Measurements from ENCODE around the gene CDH4. TPM values are rescaled to one million over a fixed set of nuclear protein-coding genes. Genes with fewer than 3 reads are reported as not detected.

Gene CDH4
- polyA plus RNA-seq, 1 donor = 1.7 TPM

DNA sequence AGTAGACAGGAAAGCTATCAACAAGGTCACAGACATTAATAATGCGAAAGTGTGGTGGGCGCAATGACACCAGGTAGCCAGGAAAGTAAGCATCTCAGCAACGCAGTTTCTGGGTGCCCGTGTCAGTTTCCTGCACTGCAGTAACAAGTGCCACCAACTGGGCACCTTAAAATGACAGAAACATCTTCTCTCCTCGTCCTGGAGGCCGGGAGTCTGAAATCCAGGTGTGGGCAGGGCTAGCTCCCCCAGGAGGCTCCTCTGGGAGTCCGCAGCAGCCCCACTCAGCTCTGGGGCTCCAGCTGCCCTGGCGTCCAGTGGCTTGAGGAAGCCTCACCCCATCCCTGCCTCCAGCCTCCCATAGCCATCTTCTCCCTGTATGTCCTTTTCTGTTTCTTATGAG, 426.4 kb downstream of the CDH4 start:
- WGBS (ENCODE audit: insufficient coverage, low lambda C conversion rate) = no CpG with 5 or more reads among the region's 8 CpGs
- no peaks in the 10 kb centered on the region for H3K4me1 ChIP-seq (ENCODE audit: control insufficient read depth, insufficient read depth, low read length)
- no peaks in the 10 kb centered on the region for H3K9me3 ChIP-seq (ENCODE audit: control insufficient read depth, low read depth, low read length)
- no peaks in the 10 kb centered on the region for H3K27me3 ChIP-seq (ENCODE audit: control insufficient read depth, insufficient read depth, low read length)
- H3K27ac ChIP-seq (ENCODE audit: low read length) = no peak overlapping the region
- H3K4me3 ChIP-seq (ENCODE audit: low read length) = no peak overlapping the region
- DNase-seq = no peak
- no peaks in the 10 kb centered on the region for H3K36me3 ChIP-seq (ENCODE audit: control insufficient read depth, insufficient read depth, low read length)

GRCh38 chr20:61679473-61679872, 427.4 kb downstream of the CDH4 start:
- Histone ChIP-seq H3K27ac (ENCODE audit: low read length) (no peak overlapping the region), H3K9me3 (ENCODE audit: control insufficient read depth, low read depth, low read length) (no peaks in the 10 kb centered on the region), H3K27me3 (ENCODE audit: control insufficient read depth, insufficient read depth, low read length) (peaks cover 3% of the 10 kb centered on the region), H3K36me3 (ENCODE audit: control insufficient read depth, insufficient read depth, low read length) (no peaks in the 10 kb centered on the region), H3K4me3 (ENCODE audit: low read length) (no peak overlapping the region), H3K4me1 (ENCODE audit: control insufficient read depth, insufficient read depth, low read length) (no peaks in the 10 kb centered on the region)
- DNase-seq = no peak
- no CpG with 5 or more reads among the region's 10 CpGs for WGBS (ENCODE audit: insufficient coverage, low lambda C conversion rate)

- no peaks in the 10 kb centered on the region for H3K9me3 ChIP-seq (ENCODE audit: control insufficient read depth, low read depth, low read length)
- peaks cover 3% of the 10 kb centered on the region for H3K27me3 ChIP-seq (ENCODE audit: control insufficient read depth, insufficient read depth, low read length)
- H3K4me1 ChIP-seq (ENCODE audit: control insufficient read depth, insufficient read depth, low read length) = no peaks in the 10 kb centered on the region
- DNase-seq = no peak
- no peaks in the 10 kb centered on the region for H3K36me3 ChIP-seq (ENCODE audit: control insufficient read depth, insufficient read depth, low read length)
- H3K4me3 ChIP-seq (ENCODE audit: low read length) = no peak overlapping the region
- no CpG with 5 or more reads among the region's 7 CpGs for WGBS (ENCODE audit: insufficient coverage, low lambda C conversion rate)
- H3K27ac ChIP-seq (ENCODE audit: low read length) = no peak overlapping the region
Measured at GRCh38 chr20:61680096-61680495, 428.0 kb downstream of the CDH4 start.

DNA sequence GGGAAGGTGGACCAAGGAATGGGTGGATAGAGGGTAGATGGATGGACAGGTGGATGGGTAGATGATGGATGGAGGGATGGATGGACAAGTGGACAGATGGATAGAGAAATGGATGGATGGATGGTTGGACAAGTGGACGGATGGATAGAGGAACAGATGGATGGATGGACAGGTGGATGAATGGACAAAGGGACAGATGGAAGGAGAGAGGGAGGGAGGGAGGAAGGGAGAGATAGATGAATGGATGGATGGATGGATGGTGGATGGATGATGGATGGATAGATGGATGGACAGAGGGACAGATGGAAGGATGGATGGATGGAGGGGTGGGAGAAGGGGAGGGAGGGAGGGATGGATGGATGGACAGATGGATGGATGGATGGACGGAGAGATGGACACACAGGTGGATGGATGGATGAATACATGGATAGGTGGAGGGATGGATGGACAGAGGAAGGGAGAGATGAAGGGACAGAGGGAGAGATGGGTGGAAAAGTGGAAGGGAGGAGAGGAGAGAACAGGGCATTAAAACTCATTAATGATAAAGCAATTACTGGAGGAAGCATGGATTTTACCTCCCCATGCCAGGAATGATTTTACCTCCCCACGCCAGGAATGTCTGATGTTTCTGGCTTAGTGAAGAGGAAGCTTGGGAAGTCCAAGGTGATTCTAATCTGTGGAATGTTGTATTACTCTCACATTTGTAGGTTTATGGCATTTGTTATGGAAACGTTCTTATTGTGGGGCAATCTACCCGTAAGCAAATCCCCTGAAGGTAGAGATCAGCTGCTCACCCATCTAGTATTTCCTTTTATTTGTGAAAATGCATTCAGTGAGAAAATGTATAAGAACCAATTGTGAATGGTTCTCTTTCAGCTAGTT, 430.3 kb downstream of the CDH4 start:
- peaks cover 3% of the 10 kb centered on the region for H3K27me3 ChIP-seq (ENCODE audit: control insufficient read depth, insufficient read depth, low read length)

GRCh38 chr20:61682996-61683681, 431.1 kb downstream of the CDH4 start:
- Histone ChIP-seq H3K4me1 (ENCODE audit: control insufficient read depth, insufficient read depth, low read length) (no peaks in the 10 kb centered on the region), H3K9me3 (ENCODE audit: control insufficient read depth, low read depth, low read length) (no peaks in the 10 kb centered on the region), H3K27me3 (ENCODE audit: control insufficient read depth, insufficient read depth, low read length) (peaks cover 3% of the 10 kb centered on the region), H3K4me3 (ENCODE audit: low read length) (no peak overlapping the region), H3K27ac (ENCODE audit: low read length) (no peak overlapping the region), H3K36me3 (ENCODE audit: control insufficient read depth, insufficient read depth, low read length) (no peaks in the 10 kb centered on the region)
- DNase-seq = no peak
- WGBS (ENCODE audit: insufficient coverage, low lambda C conversion rate) = no CpG with 5 or more reads among the region's 20 CpGs

More for the DNA sequence above, 430.3 kb downstream of the CDH4 start:
- H3K27ac ChIP-seq (ENCODE audit: low read length) = no peak overlapping the region
- no peak overlapping the region for H3K4me3 ChIP-seq (ENCODE audit: low read length)
- H3K9me3 ChIP-seq (ENCODE audit: control insufficient read depth, low read depth, low read length) = no peaks in the 10 kb centered on the region
- H3K36me3 ChIP-seq (ENCODE audit: control insufficient read depth, insufficient read depth, low read length) = no peaks in the 10 kb centered on the region
- WGBS (ENCODE audit: insufficient coverage, low lambda C conversion rate) = 93% methylated on average over 2 of the region's 5 CpGs
- DNase-seq = no peak
- H3K4me1 ChIP-seq (ENCODE audit: control insufficient read depth, insufficient read depth, low read length) = no peaks in the 10 kb centered on the region

DNA sequence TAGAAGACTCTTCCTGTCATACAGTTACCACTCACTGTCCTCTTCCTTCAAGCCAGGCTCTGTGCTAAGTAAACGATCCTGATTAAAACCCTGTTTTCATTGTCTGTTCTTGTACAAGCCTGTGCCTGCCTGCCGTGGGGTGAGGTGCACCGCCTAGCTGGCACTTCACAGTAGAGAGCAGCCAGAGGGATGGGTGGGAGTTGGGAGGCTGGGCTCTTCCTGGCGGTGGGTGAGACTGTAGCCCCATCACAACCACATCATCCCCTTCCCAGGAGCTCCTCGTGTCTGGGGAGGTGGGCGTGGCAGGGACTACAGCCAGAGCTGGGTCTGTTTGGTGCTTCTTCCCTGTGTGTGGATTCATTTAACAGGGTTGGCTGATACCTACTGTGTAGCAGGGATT, 431.7 kb downstream of the CDH4 start:
- Histone ChIP-seq H3K27ac (ENCODE audit: low read length) (no peak overlapping the region), H3K4me3 (ENCODE audit: low read length) (no peak overlapping the region), H3K36me3 (ENCODE audit: control insufficient read depth, insufficient read depth, low read length) (no peaks in the 10 kb centered on the region), H3K9me3 (ENCODE audit: control insufficient read depth, low read depth, low read length) (no peaks in the 10 kb centered on the region), H3K4me1 (ENCODE audit: control insufficient read depth, insufficient read depth, low read length) (no peaks in the 10 kb centered on the region), H3K27me3 (ENCODE audit: control insufficient read depth, insufficient read depth, low read length) (peaks cover 3% of the 10 kb centered on the region)
- no CpG with 5 or more reads among the region's 6 CpGs for WGBS (ENCODE audit: insufficient coverage, low lambda C conversion rate)
- DNase-seq = no peak

DNA sequence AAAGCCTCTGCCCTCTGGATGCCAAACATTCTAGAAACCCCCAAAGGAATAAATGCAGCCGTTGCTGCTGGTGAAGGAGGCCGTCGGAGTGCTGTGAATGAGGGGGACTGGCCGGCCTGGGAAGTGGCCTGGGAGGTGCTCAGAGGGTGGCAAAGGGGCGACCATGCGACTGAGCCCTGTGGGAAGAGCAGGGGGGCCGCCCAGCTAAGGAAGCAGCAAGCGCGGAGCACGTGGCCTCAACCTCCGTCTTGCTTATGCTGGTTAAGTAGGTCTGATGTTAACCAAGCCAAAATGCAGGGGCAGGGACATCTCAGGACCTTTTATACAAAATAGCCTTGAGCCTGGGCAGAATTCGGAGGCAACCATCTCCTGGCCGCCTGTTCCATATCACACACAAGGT, 432.1 kb downstream of the CDH4 start:
- Histone ChIP-seq H3K4me3 (ENCODE audit: low read length) (no peak overlapping the region), H3K4me1 (ENCODE audit: control insufficient read depth, insufficient read depth, low read length) (no peaks in the 10 kb centered on the region), H3K36me3 (ENCODE audit: control insufficient read depth, insufficient read depth, low read length) (no peaks in the 10 kb centered on the region), H3K27me3 (ENCODE audit: control insufficient read depth, insufficient read depth, low read length) (peaks cover 3% of the 10 kb centered on the region), H3K27ac (ENCODE audit: low read length) (no peak overlapping the region), H3K9me3 (ENCODE audit: control insufficient read depth, low read depth, low read length) (no peaks in the 10 kb centered on the region)
- WGBS (ENCODE audit: insufficient coverage, low lambda C conversion rate) = no CpG with 5 or more reads among the region's 13 CpGs
- no peak for DNase-seq

GRCh38 chr20:61684583-61685235, 432.6 kb downstream of the CDH4 start:
- Histone ChIP-seq H3K27me3 (ENCODE audit: control insufficient read depth, insufficient read depth, low read length) (peaks cover 3% of the 10 kb centered on the region), H3K27ac (ENCODE audit: low read length) (no peak overlapping the region), H3K9me3 (ENCODE audit: control insufficient read depth, low read depth, low read length) (no peaks in the 10 kb centered on the region), H3K36me3 (ENCODE audit: control insufficient read depth, insufficient read depth, low read length) (no peaks in the 10 kb centered on the region), H3K4me3 (ENCODE audit: low read length) (no peak overlapping the region), H3K4me1 (ENCODE audit: control insufficient read depth, insufficient read depth, low read length) (no peaks in the 10 kb centered on the region)
- no CpG with 5 or more reads among the region's 10 CpGs for WGBS (ENCODE audit: insufficient coverage, low lambda C conversion rate)
- no peak for DNase-seq

GRCh38 chr20:61685462-61685861, 433.4 kb downstream of the CDH4 start:
- Histone ChIP-seq H3K4me3 (ENCODE audit: low read length) (no peak overlapping the region), H3K4me1 (ENCODE audit: control insufficient read depth, insufficient read depth, low read length) (no peaks in the 10 kb centered on the region), H3K27me3 (ENCODE audit: control insufficient read depth, insufficient read depth, low read length) (peaks cover 3% of the 10 kb centered on the region), H3K27ac (ENCODE audit: low read length) (no peak overlapping the region), H3K36me3 (ENCODE audit: control insufficient read depth, insufficient read depth, low read length) (no peaks in the 10 kb centered on the region), H3K9me3 (ENCODE audit: control insufficient read depth, low read depth, low read length) (no peaks in the 10 kb centered on the region)
- no peak for DNase-seq
- no CpG with 5 or more reads among the region's 14 CpGs for WGBS (ENCODE audit: insufficient coverage, low lambda C conversion rate)

GRCh38 chr20:61686051-61686936, 434.2 kb downstream of the CDH4 start:
- Histone ChIP-seq H3K9me3 (ENCODE audit: control insufficient read depth, low read depth, low read length) (no peaks in the 10 kb centered on the region), H3K4me3 (ENCODE audit: low read length) (no peak overlapping the region), H3K27me3 (ENCODE audit: control insufficient read depth, insufficient read depth, low read length) (peaks cover 3% of the 10 kb centered on the region), H3K36me3 (ENCODE audit: control insufficient read depth, insufficient read depth, low read length) (no peaks in the 10 kb centered on the region), H3K4me1 (ENCODE audit: control insufficient read depth, insufficient read depth, low read length) (no peaks in the 10 kb centered on the region), H3K27ac (ENCODE audit: low read length) (no peak overlapping the region)
- no peak for DNase-seq
- no CpG with 5 or more reads among the region's 38 CpGs for WGBS (ENCODE audit: insufficient coverage, low lambda C conversion rate)
